Measurements from ENCODE around the gene TMPRSS6.

GRCh38 chr22:37074537-37074936 lies 35.0 kb downstream of the TMPRSS6 start:
- TF ChIP-seq POLR2A (IDR thresholded peaks at IDR 0.05) (no peak), CTCF (IDR thresholded peaks at IDR 0.05) (no peak)

All from testis (tissue), 2 donors.